Tibial nerve (tissue), 4 donors: ENCODE measurements around the gene AQP1.

Experiments used
- EP300 ChIP-seq, 2 donors: sonication (generic); formaldehyde crosslinking; IDR thresholded peaks; one replicate each; pipeline ENCODE4 v1.6.1; 2017; ENCODE audit warnings: antibody characterized with exemption in 2 of 2, mild to moderate bottlenecking in 1 of 2
- POLR2A ChIP-seq, 2 donors: fragments of 450-650 bp; IDR thresholded peaks; one replicate each; pipeline ENCODE4 v1.6.1; 2017; ENCODE audit warnings: antibody characterized with exemption in 2 of 2, mild to moderate bottlenecking in 2 of 2, moderate library complexity in 2 of 2
- TF ChIP-seq, protein P1 (sequence below), 5 experiments: fragments of 200-600 bp in 3 of 5; fragments of 450-650 bp in 2 of 5; sonication (generic) in 3 of 5; IDR thresholded peaks; one replicate each; pipeline ENCODE4 v1.5.1; 2016 to 2019; ENCODE audit warnings: antibody characterized with exemption in 5 of 5, mild to moderate bottlenecking in 3 of 5, moderate library complexity in 2 of 5

DNA sequence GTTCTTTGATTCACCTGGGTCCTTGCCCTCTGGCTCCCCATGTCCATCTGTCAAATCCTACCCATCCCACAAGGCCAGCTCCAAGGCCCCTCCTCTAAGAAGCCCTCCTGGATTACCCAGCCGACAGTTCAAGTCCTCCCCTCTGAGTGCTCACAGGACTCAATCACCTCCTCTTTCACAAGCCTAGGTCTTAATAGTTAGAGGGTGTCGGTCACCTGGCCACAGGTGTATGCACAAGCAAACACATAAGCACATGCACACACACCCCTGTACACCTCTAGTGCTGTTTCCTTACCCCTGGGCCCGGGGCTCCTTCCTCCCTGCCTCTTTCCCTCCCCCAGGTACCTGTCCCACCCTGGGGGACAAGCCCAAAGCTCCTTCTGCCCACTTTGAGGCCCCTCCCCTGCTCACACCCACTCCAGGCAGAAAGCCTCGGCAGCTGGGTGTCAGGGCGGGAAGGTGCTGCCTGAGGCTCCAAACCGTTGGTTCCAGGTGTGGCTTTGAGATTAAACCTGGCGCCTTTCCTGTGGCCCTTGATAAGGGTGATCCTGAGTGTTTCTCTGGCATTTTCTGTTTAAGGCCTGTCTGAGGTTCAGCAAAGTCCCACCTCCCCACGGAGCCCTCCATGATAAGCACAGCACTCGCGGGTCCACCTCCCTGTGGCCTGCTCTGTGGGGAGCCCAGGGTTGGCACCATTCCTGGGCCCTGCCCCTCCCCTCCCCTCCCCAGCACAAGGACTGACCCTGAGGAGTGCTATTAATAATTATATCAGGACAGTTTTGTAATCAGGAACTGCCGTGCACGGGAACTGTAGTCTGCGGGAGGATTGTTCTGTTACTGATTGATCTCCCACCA is 14.6 kb upstream of the AQP1 start:
- TF ChIP-seq, protein P1, sequence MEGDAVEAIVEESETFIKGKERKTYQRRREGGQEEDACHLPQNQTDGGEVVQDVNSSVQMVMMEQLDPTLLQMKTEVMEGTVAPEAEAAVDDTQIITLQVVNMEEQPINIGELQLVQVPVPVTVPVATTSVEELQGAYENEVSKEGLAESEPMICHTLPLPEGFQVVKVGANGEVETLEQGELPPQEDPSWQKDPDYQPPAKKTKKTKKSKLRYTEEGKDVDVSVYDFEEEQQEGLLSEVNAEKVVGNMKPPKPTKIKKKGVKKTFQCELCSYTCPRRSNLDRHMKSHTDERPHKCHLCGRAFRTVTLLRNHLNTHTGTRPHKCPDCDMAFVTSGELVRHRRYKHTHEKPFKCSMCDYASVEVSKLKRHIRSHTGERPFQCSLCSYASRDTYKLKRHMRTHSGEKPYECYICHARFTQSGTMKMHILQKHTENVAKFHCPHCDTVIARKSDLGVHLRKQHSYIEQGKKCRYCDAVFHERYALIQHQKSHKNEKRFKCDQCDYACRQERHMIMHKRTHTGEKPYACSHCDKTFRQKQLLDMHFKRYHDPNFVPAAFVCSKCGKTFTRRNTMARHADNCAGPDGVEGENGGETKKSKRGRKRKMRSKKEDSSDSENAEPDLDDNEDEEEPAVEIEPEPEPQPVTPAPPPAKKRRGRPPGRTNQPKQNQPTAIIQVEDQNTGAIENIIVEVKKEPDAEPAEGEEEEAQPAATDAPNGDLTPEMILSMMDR (IDR thresholded peaks at IDR 0.05): no peak
- TF ChIP-seq EP300 (IDR thresholded peaks at IDR 0.05) (no peak), POLR2A (IDR thresholded peaks at IDR 0.05) (no peak)
